ENCODE data around the gene PSEN2.

PSEN2 gene

DNA sequence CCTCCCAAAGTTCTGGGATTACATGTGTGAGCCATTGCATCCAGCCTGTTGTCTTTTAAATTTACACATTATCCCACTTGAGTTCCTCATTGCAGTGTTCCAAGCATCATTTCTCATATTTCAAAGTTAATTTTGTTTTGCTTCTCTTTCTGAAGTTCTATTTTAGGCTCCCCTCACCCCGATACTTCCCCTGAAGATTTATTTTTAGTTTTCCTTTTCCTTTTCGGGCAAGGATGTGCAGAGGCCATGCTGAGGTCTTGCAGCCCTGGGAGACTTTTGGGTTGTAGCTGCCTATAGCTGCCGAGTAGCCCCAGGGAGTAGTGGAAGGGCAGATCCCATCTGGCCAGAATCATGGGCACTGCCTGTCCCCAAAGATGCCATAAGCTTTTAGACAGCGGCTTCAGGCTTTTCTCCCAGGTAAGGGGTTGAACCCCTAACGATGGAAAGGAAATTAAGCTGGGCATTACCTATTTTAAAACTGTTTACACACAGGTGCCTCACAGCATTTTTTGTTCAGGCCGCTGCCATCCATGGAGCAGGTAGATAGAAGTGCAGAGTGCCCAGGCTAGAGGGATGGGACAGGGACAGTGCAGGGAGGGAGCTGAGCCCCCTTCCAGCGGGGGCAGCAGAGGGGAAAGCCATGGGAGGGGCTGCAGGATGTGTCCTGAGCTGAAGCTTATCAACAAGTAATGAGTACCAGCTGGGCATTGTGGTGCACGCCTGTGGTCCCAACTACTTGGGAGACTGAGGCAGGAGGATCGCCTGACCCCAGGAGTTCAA lies 15.9 kb downstream of the PSEN2 start:
- no peak for DNase-seq (ENCODE audit: low read depth)

DNA sequence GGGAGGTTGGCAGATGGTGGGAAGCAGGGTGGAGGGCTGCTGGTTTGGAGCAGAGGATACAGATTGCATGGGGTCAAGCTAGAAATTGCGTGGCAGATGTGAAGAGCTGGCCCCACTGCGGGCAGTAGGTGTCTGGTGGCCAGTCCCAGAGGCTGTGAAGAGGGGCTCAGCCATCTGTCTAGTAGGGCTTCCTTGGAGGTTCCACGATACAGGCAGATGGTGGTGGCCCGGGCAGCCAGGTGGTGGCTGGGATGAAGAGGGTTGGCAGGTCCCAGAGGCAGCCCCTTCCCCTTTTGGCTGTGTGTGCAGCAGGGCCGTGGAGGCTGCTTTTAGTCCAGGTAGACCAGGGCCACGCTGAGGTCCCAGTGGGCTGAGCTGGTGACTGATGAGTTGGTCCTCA lies 16.6 kb downstream of the PSEN2 start:
- DNase-seq (ENCODE audit: low read depth) = no peak

DNA sequence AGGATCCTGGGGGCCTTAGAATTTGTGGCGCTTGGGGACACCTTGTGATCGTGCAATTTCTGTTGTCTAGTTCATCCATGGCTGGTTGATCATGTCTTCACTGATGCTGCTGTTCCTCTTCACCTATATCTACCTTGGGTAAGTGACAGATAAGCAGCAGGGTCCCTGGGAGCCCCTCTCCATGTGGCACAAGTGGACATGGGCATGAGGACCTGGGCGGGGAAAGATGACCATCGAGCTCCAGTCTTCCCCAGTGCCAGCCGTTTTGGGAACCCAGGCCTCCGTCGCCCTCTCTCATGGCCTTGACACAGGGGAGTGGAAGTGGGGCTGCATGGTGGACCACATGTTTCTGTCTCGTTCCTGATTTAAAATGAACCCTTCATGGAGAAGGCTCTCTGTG lies 17.6 kb downstream of the PSEN2 start:
- no peak for DNase-seq (ENCODE audit: low read depth)

DNA sequence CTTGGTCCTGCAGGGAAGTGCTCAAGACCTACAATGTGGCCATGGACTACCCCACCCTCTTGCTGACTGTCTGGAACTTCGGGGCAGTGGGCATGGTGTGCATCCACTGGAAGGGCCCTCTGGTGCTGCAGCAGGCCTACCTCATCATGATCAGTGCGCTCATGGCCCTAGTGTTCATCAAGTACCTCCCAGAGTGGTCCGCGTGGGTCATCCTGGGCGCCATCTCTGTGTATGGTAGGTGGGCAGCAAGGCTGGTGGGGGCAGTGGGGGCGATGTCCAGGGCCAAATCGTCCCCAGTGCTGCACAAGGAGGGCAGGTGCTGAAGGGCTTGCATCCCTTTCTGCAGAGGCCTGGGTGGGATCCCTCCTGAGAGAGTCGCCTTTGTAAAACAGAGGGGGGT lies 18.4 kb downstream of the PSEN2 start:
- no peak for DNase-seq (ENCODE audit: low read depth)

DNA sequence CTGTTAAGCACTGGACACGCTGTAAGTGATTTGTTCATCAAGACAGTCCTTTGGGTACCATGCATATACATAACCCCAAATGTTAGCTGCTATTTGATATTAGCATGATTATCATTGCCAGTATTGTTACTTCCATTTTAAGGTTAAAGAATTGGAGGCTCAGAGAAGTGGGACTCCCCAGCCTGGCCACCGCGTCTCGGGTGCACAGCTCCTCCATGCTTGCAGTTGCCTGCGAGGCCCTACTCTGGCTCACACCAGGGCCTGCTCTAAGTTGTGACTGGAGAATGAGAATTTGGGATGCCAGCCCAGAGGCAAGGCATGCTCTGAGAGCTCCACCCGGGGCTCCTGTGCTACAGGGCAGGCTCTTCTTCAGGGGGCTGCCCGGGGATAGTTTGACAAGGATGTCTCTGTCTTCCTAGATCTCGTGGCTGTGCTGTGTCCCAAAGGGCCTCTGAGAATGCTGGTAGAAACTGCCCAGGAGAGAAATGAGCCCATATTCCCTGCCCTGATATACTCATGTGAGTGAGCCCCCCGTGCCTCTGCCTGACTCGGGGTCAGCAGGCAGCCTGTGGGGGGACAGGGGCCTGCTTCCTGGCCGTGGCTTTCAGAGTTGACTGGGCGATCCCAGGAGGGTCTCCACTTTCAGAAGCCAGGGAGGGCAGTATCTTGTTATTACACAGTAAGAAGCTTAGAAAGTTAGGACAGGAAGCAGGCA lies 19.4 kb downstream of the PSEN2 start:
- no peak for DNase-seq (ENCODE audit: low read depth)

DNA sequence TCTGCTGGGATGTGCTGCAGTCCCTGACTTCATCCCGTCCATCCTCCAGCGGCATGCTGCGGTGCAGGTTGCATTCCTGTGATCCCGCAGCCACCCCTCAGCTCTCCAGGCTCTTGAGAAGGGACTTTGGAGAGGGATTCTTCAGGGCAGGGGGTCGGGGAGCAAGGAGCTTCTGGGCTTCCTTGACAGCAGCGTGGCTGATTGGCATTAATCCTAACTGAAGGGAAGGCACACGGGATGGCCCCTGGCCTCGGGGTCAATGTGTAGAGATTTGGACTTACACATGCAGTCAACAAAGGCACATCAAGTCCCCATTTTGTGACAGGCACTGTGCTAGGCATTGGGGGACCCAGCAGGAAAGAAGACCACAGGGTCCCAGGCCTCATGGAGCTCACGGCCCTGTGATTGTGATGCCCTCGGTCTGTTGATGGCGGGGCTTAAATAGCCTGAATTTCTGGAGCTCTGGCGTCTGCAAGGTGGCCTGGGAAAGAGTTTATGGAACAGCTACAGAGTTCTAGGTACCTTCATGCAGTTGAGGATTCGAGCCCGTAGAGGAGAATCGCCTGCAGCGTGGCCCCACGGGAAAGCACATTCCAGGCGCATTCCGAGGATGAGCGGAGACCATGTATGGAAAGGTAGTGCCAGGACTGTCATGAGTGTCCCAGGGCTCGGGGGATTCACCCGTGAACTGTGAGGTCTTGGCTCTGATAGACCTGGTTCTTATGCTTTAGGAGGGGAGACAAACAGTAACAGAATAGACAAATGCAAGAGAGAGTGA lies 20.1 kb downstream of the PSEN2 start:
- no peak for DNase-seq (ENCODE audit: low read depth)

DNA sequence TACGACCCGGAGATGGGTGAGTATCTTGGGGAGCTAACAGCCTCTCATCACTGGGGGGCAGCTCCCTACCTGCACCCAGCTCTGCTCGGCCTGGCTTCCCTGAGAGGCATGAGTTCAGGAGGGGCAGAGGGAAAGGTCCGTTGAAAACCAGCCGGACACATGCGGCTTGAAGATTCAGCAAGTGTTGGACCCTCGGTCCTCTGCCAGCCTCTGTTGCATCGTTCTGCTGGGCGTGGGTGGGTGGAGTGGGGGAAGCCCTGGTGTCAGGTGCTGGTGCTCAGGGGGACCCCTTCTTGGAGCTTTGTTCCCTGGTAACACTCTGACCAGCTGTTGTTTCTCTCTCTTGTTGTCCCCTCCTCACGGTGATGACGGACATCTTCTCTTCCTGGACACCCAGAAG lies 20.9 kb downstream of the PSEN2 start:
- no peak for DNase-seq (ENCODE audit: low read depth)

DNA sequence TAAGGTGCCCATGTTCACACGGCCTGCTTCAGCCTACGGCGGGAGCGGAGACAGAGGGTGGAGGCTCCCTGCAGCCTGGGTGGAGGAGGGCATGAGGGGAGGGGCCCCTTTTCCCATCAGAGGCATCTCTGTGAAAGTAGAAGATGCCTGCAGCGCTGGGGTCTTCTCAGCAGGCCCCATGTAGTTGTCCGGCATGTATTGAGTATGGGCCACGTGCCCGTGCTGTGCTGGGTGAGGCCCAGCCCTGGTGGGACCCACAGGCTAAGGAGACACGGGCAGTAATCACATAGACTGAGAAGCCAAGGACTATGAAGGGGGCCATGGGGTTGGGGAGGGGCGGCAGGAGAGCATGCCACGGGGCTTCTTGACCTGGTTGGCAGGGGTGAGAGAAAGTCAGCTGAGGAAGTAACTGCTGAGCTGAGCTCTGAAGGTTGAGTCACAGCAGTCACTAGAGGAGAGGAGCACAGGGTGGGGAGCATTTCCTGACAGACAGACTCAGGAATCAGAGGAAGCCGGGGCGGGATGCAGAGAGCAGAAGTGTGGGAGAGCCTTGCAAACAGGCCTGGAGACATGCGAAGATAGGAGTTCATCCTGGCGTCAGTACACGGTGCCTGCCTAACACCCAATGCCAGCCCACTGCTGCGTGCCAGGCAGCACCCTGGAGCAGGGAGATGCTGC lies 21.6 kb downstream of the PSEN2 start:
- no peak for DNase-seq (ENCODE audit: low read depth)

DNA sequence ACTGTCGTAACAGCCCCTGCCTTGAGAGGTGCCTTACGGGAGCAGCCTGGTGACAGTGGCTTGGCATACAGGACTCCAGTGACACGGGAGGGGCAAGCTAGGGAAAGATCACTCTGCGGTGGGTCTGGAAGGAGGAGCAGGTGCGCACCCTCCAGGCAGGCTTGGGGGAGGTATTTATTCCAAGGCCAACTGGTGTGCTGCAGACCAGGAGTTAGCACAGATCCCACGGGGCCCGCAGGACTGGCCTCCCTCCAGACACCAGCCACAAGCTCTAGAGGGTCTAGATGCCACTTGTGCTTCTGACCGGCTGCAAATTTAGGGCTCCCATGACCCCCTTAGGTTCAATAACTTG lies 22.1 kb downstream of the PSEN2 start:
- DNase-seq (ENCODE audit: low read depth) = no peak

DNA sequence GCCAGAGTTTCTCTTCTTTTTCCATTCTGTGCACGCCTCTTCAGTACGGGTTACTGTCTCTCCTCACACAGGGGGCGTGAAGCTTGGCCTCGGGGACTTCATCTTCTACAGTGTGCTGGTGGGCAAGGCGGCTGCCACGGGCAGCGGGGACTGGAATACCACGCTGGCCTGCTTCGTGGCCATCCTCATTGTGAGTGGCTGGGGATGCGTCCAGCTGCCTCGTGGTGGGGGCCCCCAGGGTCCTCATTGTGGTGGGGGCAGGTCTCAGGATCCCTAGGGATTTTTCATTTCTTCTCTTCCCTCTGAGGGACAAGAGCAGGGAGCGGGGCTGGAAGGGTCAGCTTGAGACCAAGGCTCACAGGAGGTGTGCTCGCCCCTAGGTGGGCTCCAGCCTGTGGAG lies 23.5 kb downstream of the PSEN2 start:
- no peak for DNase-seq (ENCODE audit: low read depth)

DNA sequence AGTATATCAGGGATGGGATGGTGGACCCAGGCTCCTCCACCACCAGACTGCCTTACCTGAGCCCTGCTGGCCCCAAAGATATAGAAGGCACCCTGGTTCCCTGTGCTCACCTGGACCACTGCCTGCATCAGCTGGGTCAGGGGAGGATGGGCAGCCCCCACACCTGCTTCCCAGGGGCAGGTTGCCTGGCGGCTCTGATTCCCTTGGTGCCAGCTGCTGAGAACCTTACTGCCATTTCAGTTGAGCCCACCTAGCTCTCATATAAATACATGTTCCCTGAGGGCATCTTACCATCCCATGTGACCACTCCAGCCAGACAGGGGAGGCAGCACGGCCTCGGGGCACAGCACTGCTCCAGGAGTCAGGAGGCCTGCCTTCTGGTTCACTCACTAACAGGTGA lies 24.4 kb downstream of the PSEN2 start:
- no peak for DNase-seq (ENCODE audit: low read depth)

DNA sequence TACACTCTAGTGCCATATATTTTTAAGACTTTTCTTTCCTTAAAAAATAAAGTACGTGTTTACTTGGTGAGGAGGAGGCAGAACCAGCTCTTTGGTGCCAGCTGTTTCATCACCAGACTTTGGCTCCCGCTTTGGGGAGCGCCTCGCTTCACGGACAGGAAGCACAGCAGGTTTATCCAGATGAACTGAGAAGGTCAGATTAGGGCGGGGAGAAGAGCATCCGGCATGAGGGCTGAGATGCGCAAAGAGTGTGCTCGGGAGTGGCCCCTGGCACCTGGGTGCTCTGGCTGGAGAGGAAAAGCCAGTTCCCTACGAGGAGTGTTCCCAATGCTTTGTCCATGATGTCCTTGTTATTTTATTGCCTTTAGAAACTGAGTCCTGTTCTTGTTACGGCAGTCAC lies 25.2 kb downstream of the PSEN2 start:
- DNase-seq (ENCODE audit: low read depth) = no peak

DNA sequence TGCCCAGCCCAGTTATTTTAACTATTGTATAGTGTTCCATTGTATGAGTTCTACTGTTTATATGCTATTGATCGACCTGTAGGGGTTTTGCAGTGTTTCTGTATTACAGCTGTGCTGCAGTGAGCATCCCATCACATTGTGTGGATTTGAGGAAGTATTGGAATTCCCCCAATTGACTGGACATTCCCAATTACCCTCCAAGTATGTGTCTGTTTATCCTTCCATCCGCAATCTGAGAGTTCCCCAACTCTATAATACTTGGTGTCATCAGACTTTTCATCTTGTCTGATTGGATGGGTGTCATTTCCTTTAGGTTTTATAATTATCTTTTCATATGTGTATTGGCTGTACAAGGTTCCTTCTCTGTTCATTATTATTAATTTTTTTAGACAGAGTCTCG lies 27.8 kb downstream of the PSEN2 start:
- no peak for DNase-seq (ENCODE audit: low read depth)

DNA sequence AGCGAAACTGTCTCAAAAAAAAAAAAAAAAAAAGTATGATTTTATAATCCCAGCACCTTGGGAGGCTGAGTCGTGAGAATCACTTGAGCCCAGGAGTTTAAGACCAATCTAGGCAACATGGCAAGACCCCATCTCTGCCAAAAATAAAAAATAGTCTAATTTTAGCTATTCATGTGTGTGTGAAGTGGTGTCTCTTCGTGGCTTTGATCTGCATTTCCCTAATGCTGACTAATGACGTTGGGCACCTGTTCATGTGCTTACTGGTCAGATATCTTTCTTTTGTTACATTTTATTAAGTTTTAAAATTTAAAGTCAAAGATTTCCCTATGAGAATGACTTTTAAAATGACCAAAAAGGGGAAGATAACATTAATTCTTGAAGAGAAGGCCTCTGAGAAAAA lies 31.0 kb downstream of the PSEN2 start:
- no peak for DNase-seq (ENCODE audit: low read depth)

DNA sequence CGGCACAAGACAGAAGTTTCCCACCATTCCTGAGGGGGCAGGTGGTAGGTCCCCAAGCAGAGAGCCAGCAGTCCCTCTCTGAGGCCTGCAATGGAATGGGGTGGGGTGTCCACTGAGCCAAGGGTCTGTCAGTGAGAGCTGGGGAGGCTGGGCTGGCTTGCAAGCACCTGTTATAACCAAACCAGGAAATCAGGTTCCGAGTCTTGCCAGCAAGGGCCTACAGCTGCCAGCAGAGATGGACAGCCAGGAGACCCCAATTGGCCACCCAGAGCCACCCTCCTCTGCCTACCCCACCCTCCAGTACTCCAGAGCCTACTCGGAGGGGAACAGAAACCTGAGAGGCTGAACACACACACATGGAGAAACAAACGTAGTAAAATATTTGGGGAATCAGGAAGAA lies 32.2 kb downstream of the PSEN2 start:
- DNase-seq (ENCODE audit: low read depth) = no peak

DNA sequence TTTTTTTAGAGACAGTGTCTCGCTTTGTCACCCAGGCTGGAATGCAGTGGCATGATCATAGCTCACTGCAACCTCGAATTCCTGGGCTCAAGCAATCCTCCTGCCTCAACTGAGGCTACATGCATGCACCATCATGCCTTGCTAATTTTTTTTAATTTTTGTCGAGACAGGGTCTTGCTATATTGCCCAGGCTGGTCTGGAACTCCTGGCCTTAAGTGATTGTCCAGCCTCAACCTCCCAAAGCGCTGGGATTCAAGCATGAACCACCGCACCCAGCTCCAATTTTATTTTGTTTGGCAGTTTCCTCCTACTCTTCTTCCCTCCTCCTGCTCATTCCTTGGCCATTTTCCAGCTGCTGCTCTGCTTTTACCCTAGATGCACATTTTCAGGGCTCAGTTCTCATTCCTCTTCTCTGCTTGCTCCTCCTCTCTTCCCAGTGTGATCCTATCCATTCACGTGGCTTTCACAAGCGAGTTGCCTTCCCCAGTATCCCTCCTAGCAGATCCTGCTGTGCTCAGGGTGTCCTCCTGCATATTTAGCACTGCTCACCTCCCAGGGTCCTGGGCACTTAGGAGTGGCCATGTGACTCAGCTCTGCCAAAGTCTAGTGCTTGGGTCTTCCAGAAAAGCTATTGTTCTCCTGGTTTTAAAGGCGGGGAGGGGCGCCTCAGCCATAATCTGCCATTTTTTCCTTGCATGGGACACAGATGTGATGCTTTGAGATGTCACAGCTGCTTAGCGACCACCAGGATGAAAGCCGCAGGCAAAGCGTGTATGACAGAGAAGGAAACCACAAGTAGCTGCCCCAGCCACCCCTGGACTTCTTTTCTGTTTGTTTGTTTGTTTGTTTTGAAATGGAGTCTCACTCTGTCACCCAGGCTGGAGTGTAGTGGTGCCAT lies 33.7 kb downstream of the PSEN2 start:
- peak; percentile 42 for DNase-seq (ENCODE audit: low read depth)

DNA sequence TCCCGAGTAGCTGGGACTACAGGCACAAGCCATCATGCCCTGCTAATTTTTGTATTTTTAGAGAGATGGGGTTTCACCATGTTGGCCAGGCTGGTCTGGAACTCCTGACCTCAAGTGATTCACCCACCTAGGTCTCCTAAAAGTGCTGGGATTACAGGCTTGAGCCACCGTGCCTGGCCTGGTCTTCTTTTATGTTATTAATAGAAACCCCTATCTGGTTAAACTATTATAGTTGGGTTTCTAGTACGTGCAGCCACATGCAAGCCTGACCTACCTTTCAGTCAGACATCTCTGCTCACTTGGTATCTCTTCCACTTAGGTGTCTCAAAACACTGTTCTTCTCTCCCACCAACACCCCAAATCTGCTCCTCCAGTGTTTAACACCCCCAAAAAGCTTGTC lies 34.4 kb downstream of the PSEN2 start:
- no peak for DNase-seq (ENCODE audit: low read depth)

DNA sequence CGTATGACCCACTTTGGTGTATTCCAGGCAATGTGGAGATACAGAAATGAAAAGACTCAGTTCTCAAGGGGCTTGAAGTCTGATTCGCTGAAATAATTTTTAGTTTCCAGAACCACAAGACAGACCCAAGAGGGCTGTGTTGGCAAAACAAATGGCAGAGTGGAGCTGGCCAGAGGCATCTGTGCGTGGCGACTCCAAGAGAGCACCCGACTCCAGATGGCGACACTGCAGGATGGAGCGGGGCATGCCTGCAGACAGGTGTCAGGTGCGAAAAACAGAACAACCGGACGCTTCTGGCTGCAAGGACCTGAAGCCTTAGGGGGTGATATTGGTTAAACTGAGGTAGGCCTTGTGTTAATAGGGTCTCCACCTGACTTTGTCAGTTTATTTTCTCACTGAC lies 38.0 kb downstream of the PSEN2 start:
- DNase-seq (ENCODE audit: low read depth) = no peak

DNA sequence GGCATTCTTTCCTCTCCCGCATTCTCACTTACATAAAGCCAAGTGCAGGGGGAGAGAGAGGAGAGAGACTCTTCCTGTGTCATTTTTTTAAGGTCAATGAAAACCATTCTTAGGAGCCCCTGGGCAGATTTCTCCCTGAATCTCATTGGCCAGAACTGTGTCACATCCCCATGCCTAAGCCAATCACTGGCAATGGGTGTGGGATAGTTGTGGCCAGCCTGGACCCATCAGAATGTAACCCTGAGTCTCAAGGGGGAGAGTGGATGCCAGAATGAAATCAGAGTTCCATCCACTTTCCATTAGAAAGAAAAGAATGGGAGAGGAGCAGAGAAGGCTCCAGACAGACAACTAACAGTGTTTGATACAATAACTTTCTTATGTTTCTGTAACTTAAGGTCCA lies 38.5 kb downstream of the PSEN2 start:
- DNase-seq (ENCODE audit: low read depth) = no peak

DNA sequence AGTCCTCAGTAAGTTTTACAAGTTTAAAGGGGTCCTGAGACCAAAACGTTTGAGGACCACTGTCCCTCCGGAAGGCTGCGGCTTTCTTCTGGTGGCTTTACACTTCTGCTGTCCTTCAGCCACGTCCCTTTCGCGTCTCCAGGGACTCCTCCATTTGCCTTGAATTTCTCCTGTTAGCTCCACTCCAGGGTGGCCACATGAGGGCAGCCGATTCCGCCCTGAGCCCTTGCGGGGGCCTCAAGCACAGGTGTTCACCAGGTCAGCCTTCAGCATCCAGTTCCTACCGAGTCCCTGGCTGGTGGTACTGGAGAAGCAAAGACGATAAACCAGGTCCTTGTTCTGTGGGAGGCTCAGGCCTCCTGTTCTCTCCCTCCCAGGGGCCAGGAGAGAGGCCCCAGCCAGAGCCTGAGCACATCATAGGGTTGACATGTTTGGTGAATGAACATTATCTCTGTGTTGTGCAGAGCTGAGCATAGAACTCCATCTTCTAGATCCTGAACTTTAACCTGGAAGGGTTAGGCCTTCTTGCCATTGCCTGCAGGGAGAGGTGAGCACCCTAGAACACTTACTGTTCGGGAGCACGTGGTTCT lies 42.3 kb downstream of the PSEN2 start:
- DNase-seq (ENCODE audit: low read depth) = no peak

DNA sequence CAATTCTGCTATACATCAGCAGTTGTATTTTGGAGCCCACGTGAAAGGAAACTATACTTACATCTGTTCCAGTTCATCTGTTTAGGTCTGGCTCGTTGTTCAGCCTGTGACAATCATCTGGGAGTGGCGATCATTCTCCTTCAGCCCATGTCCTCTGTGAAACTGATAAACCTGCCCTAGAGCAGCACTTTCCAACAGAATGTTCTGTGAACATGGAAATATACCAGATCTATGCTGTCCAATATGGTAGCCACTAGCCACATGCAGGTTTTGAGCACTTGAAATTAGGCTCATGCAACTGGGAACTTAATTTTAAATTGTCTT lies 45.2 kb downstream of the PSEN2 start:
- DNase-seq (ENCODE audit: low read depth) = no peak
